Glomerular visceral epithelial cell (primary cell): ENCODE measurements around the gene BMPR1B.
"Not testable (repeated sequence)": the region's sequence is repeated elsewhere in the genome, so short reads cannot be mapped to it uniquely, and the experiment has no call there.

Experiments
- DNase-seq: peaks from one replicate; pipeline ENCODE4 v3.0.0-alpha.2; 2016; ENCODE audit errors: extremely low spot score

BMPR1B gene

GRCh38 chr4:95027905-95028618 lies 270.3 kb downstream of the BMPR1B start:
- no peak for DNase-seq

GRCh38 chr4:95038791-95039190 lies 281.0 kb downstream of the BMPR1B start:
- DNase-seq, result no peak

- DNase-seq, result no peak
These were observed 286.6 kb downstream of the BMPR1B start for GRCh38 chr4:95044324-95044837.

- DNase-seq, result no peak
These were observed 287.7 kb downstream of the BMPR1B start for GRCh38 chr4:95045429-95045828.

- no peak for DNase-seq
These were observed 290.5 kb downstream of the BMPR1B start for GRCh38 chr4:95048296-95048695.

GRCh38 chr4:95049551-95050233 lies 291.9 kb downstream of the BMPR1B start:
- DNase-seq, result no peak

- no peak for DNase-seq
These were observed 293.4 kb downstream of the BMPR1B start for GRCh38 chr4:95050980-95051701.

- no peak for DNase-seq
These were observed 293.9 kb downstream of the BMPR1B start for GRCh38 chr4:95051702-95052020.

GRCh38 chr4:95058991-95059390 lies 301.2 kb downstream of the BMPR1B start:
- DNase-seq, result no peak

- DNase-seq, result no peak
These were observed 301.9 kb downstream of the BMPR1B start for GRCh38 chr4:95059663-95060062.

GRCh38 chr4:95061220-95061619 lies 303.5 kb downstream of the BMPR1B start:
- no peak for DNase-seq

GRCh38 chr4:95061801-95062200 lies 304.0 kb downstream of the BMPR1B start:
- DNase-seq, result not testable (repeated sequence)

GRCh38 chr4:95066050-95066449 lies 308.3 kb downstream of the BMPR1B start:
- DNase-seq, result no peak

- DNase-seq, result no peak
These were observed 310.6 kb downstream of the BMPR1B start for GRCh38 chr4:95068401-95068800.

- no peak for DNase-seq
These were observed 311.2 kb downstream of the BMPR1B start for GRCh38 chr4:95068818-95069478.

GRCh38 chr4:95071851-95072250 lies 314.1 kb downstream of the BMPR1B start:
- DNase-seq, result no peak

GRCh38 chr4:95073646-95074045 lies 315.9 kb downstream of the BMPR1B start:
- DNase-seq, result no peak

- DNase-seq, result no peak
These were observed 320.1 kb downstream of the BMPR1B start for GRCh38 chr4:95077864-95078263.

GRCh38 chr4:95080969-95081368 lies 323.2 kb downstream of the BMPR1B start:
- DNase-seq, result no peak

GRCh38 chr4:95084584-95084983 lies 326.8 kb downstream of the BMPR1B start:
- DNase-seq, result no peak

GRCh38 chr4:95085124-95085833 lies 327.5 kb downstream of the BMPR1B start:
- no peak for DNase-seq

- DNase-seq, result no peak
These were observed 328.8 kb downstream of the BMPR1B start for GRCh38 chr4:95086551-95086950.
